GM21723 (cell line): ENCODE data around the gene NSMCE1.

Experiments
- ATAC-seq: cut with Tn5 transposase; IDR thresholded peaks from one replicate; pipeline ENCODE4 v1.9.1; 2021; ENCODE audit warnings: mild to moderate bottlenecking, moderate library complexity; ENCODE audit not compliant: unreplicated experiment

Gene NSMCE1

DNA sequence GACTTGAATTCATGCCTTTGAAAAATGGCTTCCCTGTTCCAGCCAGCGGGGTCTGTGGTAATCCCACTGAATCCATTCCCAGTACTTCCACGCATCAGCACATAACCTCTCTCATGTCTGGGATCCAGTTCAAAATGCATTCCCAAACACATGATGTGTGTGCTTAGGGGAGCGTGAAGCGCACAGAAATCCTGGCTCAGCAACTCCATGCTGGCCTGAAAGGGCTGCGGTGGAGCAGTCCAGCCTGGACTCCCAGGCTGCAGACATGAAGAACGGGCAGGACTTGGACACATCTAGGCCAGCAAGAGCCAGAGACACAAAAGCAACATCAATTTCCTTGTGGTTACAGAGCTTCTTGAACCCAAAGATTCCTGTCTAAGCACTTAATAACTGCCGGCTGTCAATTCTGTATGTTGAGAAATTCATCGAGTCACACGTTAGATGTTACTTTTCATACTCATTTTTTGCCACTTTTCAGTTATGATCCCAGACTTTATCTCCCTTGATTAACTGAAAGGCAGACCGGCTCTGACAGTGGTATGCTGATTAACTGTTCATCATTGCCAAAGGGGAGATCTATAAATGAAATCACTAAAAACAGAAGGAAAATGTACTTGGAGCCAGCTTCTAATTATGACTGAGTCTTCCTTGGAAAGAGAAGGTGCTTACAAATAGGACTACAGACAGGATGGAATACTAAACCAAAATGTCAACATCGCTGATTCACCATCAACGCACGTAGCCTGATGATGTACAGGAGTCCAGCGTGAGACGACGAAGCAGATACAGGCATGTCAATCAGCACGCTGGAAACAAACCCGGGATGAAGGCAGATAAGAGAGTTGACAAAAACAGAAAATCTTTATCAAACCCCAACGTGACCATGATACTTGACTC is 23.0 kb downstream of the NSMCE1 start:
- no peak for ATAC-seq

DNA sequence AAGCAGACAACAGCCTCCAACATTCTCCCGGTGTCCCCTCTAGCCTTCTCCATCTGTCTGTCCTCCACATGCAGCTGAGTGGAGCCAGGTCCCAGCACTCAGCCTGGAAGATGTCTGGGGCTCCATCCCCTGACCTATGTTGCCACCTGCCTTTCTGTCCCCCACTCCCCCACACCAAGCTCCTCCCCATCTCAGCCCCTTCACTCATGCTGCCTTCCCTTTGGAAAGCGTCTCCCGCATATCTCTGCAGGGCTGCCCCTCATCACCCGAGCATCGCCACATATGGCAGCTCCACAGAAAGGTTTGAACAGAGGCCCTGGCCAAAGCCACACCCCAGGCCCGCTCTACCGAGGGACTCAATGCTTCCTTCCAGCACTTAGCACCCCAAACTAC is 24.2 kb downstream of the NSMCE1 start:
- no peak for ATAC-seq

DNA sequence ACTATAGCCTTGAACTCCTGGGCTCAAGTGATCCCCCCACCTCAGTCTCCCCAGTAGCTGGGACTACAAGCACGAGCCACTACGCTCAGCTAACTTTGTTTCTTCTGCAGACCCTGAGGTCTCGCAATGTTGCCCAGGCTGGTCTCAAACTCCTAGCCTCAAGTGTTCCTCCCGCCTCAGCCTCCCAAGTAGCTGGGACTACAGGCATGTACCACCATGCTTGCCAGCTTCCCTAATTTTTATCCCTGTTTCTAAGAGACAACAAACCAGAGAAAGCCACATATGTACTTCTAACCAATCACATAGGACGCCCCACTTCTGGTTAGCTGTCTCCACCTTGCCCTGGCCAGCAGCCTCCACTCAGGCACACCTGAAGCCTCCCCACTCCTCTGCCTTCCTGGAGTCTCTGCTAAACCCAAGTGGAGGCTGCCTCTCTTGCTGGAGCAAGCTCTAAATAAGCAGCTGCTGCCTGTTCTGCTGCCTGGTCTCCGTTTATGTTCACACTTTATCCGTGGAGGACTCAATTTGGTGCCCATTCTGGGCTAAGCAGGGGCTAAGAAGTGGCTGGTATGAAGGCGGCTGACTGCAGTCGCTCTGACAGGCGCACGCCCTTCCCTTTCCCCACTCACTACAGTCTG is 24.7 kb downstream of the NSMCE1 start:
- ATAC-seq = no peak

DNA sequence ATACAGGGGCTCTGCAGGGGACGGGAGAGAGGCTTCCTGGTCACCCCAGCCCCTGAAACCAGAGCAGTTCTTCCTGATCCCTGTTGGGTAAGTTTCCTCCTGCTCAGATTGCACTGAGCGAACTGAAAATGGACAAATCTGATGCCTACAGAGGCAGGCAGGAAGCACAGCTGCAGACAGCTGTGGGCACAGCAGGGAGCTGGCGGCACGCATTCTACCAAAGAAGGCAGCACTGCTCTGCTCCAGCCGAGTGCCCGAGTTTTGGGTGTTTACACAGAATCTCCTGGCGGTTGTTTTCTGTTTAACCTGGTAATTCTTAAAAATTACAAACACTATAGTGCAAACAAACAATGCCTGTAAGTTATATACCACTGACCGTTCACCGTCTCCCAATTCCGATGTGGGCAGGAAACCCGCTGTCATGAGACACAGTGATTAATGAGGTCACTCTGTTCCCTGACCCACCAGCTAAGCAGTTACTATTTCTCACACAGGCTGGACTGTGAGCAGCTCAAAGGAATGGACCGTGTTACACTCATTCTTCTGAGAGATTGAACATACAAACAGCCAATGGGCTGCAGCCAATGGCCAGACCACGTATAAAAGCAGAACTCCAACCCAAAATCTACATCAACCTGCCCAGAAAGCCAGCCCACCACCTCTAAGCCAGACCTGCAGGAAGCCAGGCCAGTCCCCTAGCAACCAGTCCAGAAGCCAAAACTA is 25.5 kb downstream of the NSMCE1 start:
- ATAC-seq = no peak

DNA sequence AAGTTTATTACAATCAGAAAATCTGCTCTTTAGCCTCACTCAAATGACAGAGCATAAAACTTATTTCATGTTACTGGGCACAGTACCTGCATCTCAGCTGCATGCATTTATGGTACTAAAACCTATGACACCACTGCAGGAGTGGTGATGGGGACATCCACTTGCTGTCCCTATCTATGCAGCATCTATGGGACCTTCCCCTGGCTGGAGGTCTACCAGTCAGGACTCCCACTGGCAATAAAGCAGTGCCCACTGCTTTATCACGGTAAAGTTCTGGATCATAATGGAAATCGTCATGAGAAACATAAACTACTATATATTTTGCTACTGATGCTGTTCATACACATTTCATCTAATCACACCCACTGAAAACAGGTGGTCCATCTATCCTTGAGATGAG is 26.2 kb downstream of the NSMCE1 start:
- ATAC-seq = no peak

DNA sequence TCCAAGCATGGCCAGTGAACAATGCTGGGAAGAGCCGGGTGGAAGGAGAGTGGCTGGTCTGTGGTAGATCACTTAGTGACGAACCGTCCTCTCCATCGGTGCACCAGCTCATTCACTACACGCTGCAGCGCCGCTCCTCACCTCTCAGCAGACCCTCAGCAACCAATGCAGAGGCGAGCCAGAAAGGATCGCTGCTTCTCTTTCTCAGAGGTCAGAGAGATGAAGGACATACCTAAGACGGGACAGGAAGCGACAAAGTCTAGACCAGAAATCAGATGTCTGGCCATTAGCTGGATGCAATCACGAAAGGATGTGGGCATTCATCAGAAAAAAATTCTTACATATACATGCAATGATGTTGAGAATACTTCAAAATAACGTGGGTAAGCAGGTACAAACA is 26.9 kb downstream of the NSMCE1 start:
- no peak for ATAC-seq

DNA sequence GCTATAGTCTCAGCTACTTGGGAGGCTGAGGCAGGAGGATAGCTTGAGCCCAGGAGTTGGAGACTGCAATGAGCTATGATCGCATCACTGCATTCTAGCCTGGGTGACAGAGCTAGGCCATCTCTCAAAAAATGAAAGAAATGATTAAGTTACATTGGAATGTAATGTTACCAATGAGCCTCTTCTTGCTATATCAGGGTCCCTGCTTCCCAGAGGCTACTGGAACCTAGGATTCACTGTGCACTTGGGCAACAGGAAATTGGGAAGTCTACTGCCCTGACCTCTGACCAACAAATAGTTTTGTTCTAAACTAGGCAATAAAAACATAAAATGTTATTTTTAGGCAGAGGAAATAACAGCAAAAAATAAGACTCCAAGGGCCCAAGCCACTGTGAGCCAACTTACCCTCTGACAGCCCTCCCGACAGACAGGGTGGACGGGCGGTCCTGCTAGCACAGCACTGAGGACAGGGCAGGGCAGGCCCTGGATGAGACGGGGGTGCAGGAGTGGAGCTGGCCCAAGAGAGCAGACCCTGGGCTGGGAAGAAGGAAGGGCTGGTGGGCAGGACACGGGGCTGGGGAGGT is 27.5 kb downstream of the NSMCE1 start:
- no peak for ATAC-seq

DNA sequence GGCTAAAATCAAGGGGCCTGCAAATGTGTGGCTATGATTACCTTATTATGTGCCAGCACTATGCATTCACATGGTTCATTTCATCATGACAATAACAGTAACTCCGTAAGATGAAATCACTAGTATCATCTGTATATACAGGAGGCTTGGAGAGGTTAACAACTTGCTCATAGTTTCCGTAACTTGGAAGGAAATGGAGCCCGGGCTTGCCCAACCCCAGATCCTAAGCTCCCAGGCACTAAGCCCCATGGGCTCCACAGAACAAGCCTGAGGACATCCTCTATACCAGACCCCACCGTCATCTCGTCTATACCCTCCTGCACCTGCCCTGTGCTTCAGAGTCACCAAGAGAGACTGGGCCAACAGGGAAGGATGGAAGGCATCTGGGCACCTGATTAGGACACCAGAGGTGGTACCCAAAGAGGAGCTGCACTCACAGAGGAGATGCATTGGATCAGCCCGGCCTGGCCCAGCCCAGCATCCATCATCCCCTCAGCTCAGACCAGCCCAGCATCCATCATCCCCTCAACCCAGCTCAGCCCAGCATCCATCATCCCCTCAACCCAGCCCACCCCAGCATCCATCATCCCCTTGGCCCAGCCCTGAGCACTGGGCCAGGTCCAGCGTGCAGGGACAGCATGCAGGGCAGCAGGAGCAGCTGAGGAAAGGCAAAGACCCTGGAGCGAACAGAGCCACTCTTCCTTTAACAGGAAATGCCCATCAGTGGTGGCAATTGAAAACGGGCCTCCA is 28.5 kb downstream of the NSMCE1 start:
- ATAC-seq = no peak

DNA sequence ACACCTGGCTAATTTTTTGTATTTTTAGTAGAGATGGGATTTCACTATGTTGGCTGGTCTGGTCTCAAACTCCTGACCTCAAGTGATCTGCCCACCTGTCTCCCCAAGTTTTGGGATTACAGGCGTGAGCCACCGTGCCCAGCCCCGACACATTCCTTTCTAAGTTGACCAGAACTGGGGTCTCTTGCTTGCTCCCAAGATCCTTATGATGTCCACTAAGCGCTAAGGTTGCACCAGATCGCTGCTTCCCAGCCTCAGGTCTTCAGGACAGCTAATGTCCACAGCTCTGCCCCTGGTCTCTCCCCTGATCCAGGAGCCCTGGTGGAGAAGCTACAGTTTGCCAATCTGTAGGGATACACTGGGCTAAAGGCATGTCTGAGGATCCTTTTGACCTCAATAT is 29.5 kb downstream of the NSMCE1 start:
- ATAC-seq = no peak

DNA sequence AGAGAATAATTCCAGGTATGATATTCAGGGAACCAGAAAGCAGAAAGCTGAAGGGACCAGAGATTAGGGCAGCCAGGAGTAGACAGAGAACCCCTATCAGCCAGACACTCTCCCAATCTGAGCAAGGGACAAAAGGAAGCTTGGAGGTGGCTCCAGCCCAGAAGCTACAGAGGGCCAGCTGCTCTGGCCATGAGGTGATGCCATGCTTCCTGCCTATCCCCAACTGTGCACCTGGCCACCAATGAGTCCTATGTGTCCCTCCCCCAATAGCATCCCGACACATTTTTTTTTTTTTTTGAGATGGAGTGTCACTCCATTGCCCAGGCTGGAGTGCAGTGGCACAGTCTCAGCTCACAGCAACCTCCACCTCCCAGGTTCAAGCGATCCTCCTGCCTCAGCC is 30.0 kb downstream of the NSMCE1 start:
- no peak for ATAC-seq

DNA sequence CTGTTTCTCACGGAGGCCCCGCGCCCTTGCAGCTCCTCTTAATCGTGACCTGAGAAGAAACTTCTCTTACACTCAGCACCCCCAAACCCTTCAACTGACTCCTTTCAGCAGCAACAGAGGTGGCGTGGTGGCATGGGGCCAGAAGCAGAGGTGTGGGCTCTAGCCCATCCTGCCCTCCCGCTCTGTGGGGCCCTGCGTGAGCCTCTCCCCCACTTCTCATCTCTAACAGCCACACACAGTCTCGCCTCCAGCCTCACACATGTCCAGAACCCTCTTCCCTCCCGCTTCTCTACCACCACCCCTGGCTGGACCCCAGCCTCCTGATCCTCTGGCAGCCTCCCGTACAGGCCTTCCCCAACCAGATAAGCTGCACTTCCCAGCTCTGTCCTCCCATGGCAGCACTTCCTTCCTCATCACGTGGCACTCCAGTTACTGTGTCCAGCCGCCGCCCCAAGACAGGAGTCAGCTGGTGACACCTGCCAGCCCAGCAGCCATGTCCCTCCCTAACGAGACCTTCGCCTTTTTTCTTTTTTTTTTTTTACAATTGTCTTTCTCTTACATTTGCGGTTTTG is 30.5 kb downstream of the NSMCE1 start:
- ATAC-seq = peak; percentile 15

DNA sequence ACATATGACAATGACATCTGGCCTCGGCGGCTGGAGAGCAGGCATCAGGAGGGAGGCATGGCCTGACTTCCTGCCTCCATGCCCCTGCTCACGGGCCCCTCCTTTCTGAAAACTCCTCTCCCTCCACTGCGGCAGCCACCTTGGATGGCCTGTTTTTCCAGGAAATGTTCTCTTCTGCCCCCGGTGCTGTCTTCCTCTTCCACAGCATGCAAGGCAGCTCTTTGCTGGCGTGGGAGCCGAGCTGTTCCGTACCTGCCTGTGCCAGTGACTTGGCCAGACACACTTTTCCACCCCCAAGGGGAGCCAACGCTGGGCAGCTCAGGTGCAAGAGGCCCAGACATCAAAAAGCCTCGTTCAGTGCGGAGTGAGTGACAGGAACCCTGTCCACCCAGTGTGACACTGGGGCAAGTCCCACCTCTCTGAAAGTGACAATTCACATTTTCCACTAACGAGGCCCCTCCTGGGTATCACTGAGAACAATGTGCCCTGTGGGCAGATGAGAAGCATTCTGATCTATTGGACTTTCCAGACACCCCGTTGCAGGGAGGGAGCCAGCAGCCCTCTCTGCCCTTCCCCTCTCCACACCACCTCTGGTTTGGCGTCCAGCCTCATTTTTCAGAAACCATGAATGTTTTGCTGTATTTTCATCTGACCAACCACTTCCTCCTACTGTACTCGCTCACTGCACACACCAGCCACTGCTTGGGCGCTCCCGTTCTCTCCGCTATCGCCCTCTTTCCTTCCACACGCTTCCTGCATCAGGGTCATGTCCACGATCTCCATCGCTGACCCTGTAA is 31.2 kb downstream of the NSMCE1 start:
- peak; percentile 65 for ATAC-seq

DNA sequence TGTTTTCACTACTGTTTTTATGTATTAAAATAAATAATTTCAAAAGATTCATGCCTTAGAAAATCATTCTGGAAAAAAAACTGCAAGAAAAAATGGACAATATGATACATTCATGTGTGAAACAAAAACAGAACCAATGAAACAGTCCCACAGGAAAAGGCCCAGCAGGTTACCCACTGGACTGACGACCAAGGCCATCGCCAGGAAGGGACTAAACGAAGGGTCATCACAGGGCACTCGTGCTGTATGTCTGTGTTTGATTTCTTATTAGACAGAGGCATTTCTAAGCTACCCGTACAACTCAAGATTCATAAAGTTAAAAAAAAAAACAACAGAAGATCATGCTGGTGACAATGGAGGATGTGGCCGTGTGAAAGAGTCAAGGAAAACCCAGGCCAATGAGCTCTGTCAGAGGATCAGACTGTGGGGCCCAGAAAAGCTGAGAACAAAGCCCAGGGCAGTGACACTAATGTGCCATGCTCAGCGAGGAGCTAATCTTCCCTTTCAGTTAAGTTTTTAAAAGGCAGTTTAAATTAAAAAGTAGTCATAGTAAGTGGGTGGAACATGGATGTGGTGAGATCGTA is 31.8 kb downstream of the NSMCE1 start:
- ATAC-seq = no peak

DNA sequence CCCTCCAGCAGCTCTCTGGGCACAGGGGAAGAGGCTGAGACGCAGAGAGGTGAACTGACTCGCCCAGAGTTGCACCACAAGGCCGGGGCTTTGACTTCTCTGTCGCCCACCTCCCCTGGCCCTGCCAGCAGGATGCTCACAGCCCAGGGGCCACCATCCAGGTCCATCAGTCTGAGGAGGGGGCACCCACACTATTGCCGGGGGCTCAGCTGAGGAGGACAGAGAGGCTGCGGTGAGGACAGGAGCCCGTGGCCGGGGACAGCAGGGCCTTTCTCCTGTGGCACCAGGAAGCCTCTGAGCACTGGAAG is 32.7 kb downstream of the NSMCE1 start:
- no peak for ATAC-seq

DNA sequence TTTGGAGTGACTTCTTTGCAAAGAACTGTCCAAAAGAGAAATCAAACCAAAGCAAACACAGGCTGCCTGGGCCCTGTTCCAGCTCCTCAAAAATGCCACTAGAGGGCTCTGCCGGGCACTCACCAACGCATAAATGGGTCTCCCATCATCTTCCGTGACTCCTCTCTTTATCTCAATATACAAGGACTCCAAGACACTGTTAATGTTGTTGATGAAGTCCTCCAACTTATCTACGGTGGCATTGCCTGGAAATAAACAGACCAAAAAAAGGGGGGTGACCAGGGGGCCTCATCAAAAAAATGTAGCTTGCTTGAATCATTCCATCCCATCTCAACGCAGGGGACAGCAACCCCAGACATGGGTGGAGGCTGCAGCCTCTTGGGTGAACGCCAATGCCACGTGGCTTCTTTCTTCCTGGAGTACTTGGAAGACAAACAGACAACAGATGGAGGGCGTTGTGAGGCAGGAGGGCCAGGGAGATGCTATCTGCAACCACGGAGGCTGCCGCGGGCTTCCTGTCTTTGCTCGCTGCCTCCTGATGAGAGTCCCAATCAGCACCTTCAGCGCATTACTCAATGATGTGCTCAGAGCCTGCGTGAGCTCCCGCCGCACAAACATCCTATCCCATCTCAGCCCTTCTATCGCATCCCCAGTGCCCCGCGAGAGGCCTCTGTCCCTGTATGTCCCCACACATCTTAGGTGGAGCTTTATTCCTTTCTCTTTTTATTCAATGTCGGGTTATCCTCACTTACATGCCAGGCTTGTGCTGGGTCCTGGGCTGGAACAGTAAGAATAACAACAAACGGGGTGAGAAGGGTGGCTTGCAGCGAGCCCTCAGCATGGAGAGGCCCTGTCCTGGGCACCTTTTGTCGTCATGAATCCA is 33.3 kb downstream of the NSMCE1 start:
- ATAC-seq = no peak

DNA sequence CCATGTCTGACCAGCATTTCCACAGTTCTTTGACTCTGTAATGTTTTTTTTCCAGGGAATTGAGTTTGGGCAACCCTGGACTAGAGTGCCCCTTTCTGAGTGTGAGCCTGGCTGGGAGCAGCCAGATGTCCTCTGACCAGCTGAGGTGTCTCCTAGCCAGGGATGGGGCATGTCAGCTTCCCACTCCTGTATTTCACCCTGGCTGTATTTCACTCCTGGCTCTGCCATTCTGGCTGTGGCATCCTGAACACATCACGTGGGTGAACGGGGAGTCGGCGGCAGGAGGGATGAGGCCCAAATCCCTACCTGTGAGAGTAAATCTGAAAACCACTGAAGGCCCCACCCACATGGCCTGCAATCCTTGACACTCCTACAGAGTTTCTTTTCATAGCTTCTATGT is 34.0 kb downstream of the NSMCE1 start:
- ATAC-seq = no peak

DNA sequence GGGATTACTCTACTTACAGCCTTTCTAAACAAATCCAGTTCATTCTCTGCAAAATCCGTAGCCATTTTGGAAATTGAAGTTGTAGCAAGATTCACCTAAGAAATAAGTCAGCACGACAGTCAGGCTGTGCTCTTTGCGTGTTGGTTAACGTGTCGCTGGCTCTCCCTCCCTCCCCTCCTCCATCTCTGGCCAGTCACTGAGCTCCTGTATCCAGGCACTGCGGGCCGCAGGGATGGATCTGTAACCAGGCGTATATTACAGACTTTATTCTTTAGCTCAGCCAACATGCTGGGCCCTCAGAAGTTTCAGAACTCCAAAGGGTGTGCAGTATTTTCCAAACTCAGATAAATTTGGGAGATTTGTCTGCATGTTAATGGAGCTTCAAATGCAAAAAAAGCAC is 34.4 kb downstream of the NSMCE1 start:
- ATAC-seq = no peak

DNA sequence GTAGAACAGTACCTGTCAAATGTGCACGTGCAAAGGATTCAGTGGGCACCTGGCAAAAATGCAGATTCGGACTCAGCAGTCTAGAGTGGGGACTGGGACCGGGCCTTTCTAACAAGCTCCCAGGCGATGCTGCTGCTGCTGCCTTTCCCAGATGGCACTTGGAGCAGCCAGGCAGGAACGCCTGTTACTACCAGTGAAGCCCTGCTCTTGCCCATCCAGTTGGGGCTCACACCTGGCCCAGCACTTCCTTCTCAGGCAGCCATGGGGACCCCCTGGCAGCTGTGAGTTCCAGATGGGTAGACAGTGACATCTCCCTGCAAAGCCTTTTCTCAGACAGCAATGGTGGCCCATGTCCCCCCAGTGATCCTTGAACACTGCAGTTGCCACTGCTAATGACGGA is 34.8 kb downstream of the NSMCE1 start:
- ATAC-seq = no peak
